ENCODE results near the gene MID1. TPM values are rescaled to one million over a fixed set of nuclear protein-coding genes. Genes with fewer than 3 reads are reported as not detected.

Gene MID1
- total and polyA plus RNA-seq, 4 donors: 4.3 to 25.8 (median 12.9) TPM

GRCh38 chrX:10484683-10485247, 135.6 kb downstream of the MID1 start:
- WGBS, 2 donors: 77 to 90% methylated on average over 7 of the region's 7 CpGs
- Histone ChIP-seq H3K36me3 (ENCODE audit: control insufficient read depth in 4 of 4, insufficient read depth in 4 of 4, low read length in 4 of 4) (peaks cover 0 to 2% (median 0%) of the 10 kb centered on the region in 4 donors), H3K27me3 (ENCODE audit: control insufficient read depth in 3 of 3, insufficient read depth in 3 of 3, low read length in 2 of 3) (peaks cover 0 to 18% (median 5%) of the 10 kb centered on the region in 3 donors), H3K27ac (ENCODE audit: low read depth in 1 of 2, low read length in 1 of 2) (no peak overlapping the region), H3K4me3 (no peak overlapping the region), H3K9ac (ENCODE audit: insufficient read depth in 1 of 2, low read length in 2 of 2) (no peak overlapping the region), H3K9me3 (ENCODE audit: control insufficient read depth in 4 of 4, insufficient read depth in 3 of 4, low read length in 3 of 4) (no peaks in the 10 kb centered on the region), H3K4me1 (ENCODE audit: control insufficient read depth in 5 of 5, insufficient read depth in 5 of 5, low read length in 5 of 5) (peaks cover 0 to 22% (median 3%) of the 10 kb centered on the region in 5 donors)
- ATAC-seq (ENCODE audit: insufficient read depth, low FRiP score): no peak
- no peak for DNase-seq
- TF ChIP-seq CTCF (IDR thresholded peaks at IDR 0.05; ENCODE audit: control extremely low read depth, extremely low read depth): no peak

GRCh38 chrX:10483191-10483831, 137.1 kb downstream of the MID1 start:
- Histone ChIP-seq H3K9ac (ENCODE audit: insufficient read depth in 1 of 2, low read length in 2 of 2) (peak overlapping the region in 1 of 2 donors; percentile 54), H3K27ac (ENCODE audit: low read depth in 1 of 2, low read length in 1 of 2) (peak overlapping the region; percentile 64 to 68), H3K36me3 (ENCODE audit: control insufficient read depth in 4 of 4, insufficient read depth in 4 of 4, low read length in 4 of 4) (peaks cover 0 to 2% (median 0%) of the 10 kb centered on the region in 4 donors), H3K9me3 (ENCODE audit: control insufficient read depth in 4 of 4, insufficient read depth in 3 of 4, low read length in 3 of 4) (no peaks in the 10 kb centered on the region), H3K27me3 (ENCODE audit: control insufficient read depth in 3 of 3, insufficient read depth in 3 of 3, low read length in 2 of 3) (peaks cover 0 to 13% (median 7%) of the 10 kb centered on the region in 3 donors), H3K4me1 (ENCODE audit: control insufficient read depth in 5 of 5, insufficient read depth in 5 of 5, low read length in 5 of 5) (peaks cover 0 to 22% (median 3%) of the 10 kb centered on the region in 5 donors), H3K4me3 (no peak overlapping the region)
- no peak for ATAC-seq (ENCODE audit: insufficient read depth, low FRiP score)
- peak; percentile 58 to 76 (median 75) for DNase-seq
- 48 to 64% methylated on average over 9 of the region's 9 CpGs for WGBS, 2 donors
- no peak for TF ChIP-seq CTCF (IDR thresholded peaks at IDR 0.05; ENCODE audit: control extremely low read depth, extremely low read depth)

- peak overlapping the region in 1 of 2 donors; percentile 53 for H3K27ac ChIP-seq (ENCODE audit: low read depth in 1 of 2, low read length in 1 of 2)
- H3K9me3 ChIP-seq (ENCODE audit: control insufficient read depth in 4 of 4, insufficient read depth in 3 of 4, low read length in 3 of 4): no peaks in the 10 kb centered on the region
- DNase-seq: no peak
- WGBS, 2 donors: 56 to 92% methylated on average over 5 of the region's 5 CpGs
- H3K4me3 ChIP-seq: no peak overlapping the region
- H3K9ac ChIP-seq (ENCODE audit: insufficient read depth in 1 of 2, low read length in 2 of 2): no peak overlapping the region
- peaks cover 0 to 13% (median 7%) of the 10 kb centered on the region in 3 donors for H3K27me3 ChIP-seq (ENCODE audit: control insufficient read depth in 3 of 3, insufficient read depth in 3 of 3, low read length in 2 of 3)
- H3K36me3 ChIP-seq (ENCODE audit: control insufficient read depth in 4 of 4, insufficient read depth in 4 of 4, low read length in 4 of 4): peaks cover 0 to 2% (median 0%) of the 10 kb centered on the region in 4 donors
- TF ChIP-seq CTCF (IDR thresholded peaks at IDR 0.05; ENCODE audit: control extremely low read depth, extremely low read depth): no peak
- peaks cover 0 to 22% (median 3%) of the 10 kb centered on the region in 5 donors for H3K4me1 ChIP-seq (ENCODE audit: control insufficient read depth in 5 of 5, insufficient read depth in 5 of 5, low read length in 5 of 5)
- ATAC-seq (ENCODE audit: insufficient read depth, low FRiP score): no peak
These were observed 137.7 kb downstream of the MID1 start for GRCh38 chrX:10482708-10483107.
